MM.1S (cell line): ENCODE measurements around the gene SETBP1.

Source experiments
- DNase-seq: peaks from one replicate; pipeline ENCODE4 v3.0.0-alpha.2; 2015
- H2AFZ ChIP-seq: fragments of 300-600 bp; sonication (generic); 2 replicates; pipeline ENCODE4 v1.6.0; 2016; ENCODE audit warnings: antibody characterized with exemption, low read length
- H3F3A ChIP-seq: fragments of 300-600 bp; sonication (generic); 2 replicates; pipeline ENCODE4 v1.6.1; 2016; ENCODE audit warnings: mild to moderate bottlenecking, antibody characterized with exemption, low read length, moderate library complexity, mixed read lengths; ENCODE audit not compliant: insufficient read depth
- H3K27ac ChIP-seq: fragments of 300-600 bp; sonication (generic); 2 replicates; pipeline ENCODE4 v1.5.1; 2016; ENCODE audit warnings: mild to moderate bottlenecking, low read length
- H3K27me3 ChIP-seq: fragments of 300-600 bp; sonication (generic); replicated peaks from 2 replicates; pipeline ENCODE4 v1.6.0; 2016; ENCODE audit warnings: low read length; ENCODE audit not compliant: insufficient read depth
- H3K36me3 ChIP-seq: fragments of 300-600 bp; sonication (generic); replicated peaks from 2 replicates; pipeline ENCODE4 v1.6.1; 2016; ENCODE audit warnings: mild to moderate bottlenecking, low read length, mixed read lengths; ENCODE audit not compliant: insufficient read depth
- H3K4me1 ChIP-seq: fragments of 300-600 bp; sonication (generic); 2 replicates; pipeline ENCODE4 v1.6.1; 2016; ENCODE audit warnings: low read length, mixed read lengths
- H3K4me2 ChIP-seq: fragments of 300-600 bp; sonication (generic); 2 replicates; pipeline ENCODE4 v1.6.0; 2016; ENCODE audit warnings: low read depth, low read length
- H3K4me3 ChIP-seq: fragments of 300-600 bp; sonication (generic); 2 replicates; pipeline ENCODE4 v1.5.1; 2016; ENCODE audit warnings: low read length, mixed read lengths
- H3K79me2 ChIP-seq: fragments of 300-600 bp; sonication (generic); 2 replicates; pipeline ENCODE4 v1.6.1; 2016; ENCODE audit warnings: mixed run types, low read length, mixed read lengths
- H3K9ac ChIP-seq: fragments of 300-600 bp; sonication (generic); 2 replicates; pipeline ENCODE4 v1.6.1; 2016; ENCODE audit warnings: low read length, mixed read lengths
- H3K9me2 ChIP-seq: fragments of 300-600 bp; sonication (generic); replicated peaks from 2 replicates; pipeline ENCODE4 v1.6.1; 2016; ENCODE audit warnings: mild to moderate bottlenecking, low read length, mixed read lengths; ENCODE audit not compliant: insufficient read depth
- H3K9me3 ChIP-seq: fragments of 300-600 bp; sonication (generic); replicated peaks from 2 replicates; pipeline ENCODE4 v1.6.1; 2016; ENCODE audit warnings: mild to moderate bottlenecking, low read length, mixed read lengths; ENCODE audit not compliant: insufficient read depth
- H4K20me1 ChIP-seq: fragments of 300-600 bp; sonication (generic); 2 replicates; pipeline ENCODE4 v1.6.1; 2016; ENCODE audit warnings: mild to moderate bottlenecking, low read length, moderate library complexity, mixed read lengths; ENCODE audit not compliant: insufficient read depth
- EZH2 ChIP-seq: fragments of 300-600 bp; sonication (generic); optimal IDR thresholded peaks from 2 replicates; pipeline ENCODE3; 2017; ENCODE audit warnings: low read depth, mild to moderate bottlenecking, antibody characterized with exemption, low read length, mixed read lengths
- EZH2phosphoT487 ChIP-seq: fragments of 300-600 bp; sonication (generic); IDR thresholded peaks from 2 replicates; pipeline ENCODE4 v1.6.1; 2018; ENCODE audit warnings: antibody characterized with exemption, low read length
- TF ChIP-seq, protein P1 (sequence below): fragments of 300-600 bp; sonication (generic); IDR thresholded peaks from 2 replicates; pipeline ENCODE4 v1.5.1; 2016; ENCODE audit warnings: antibody characterized with exemption, low read length, mixed read lengths

Gene SETBP1

DNA sequence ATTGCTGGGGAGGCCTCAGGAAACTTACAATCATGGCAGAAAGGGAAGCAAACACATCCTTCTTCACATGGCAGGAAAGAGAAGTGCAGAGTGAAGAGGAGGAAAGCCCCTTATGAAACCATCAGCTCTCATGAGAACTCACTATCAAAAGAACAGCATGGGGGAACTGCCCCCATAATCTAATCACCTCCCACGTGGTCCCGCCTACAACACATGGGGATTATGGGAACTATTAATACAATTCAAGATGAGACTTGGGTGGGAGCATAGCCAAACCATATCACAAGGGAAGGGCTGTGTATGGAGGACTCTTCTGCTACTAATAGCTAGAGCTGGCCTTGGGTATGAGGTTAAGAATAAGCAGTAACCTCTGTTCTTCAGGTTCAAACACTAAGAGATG is 8.8 kb upstream of the SETBP1 start:
- no peak overlapping the region for H3K27ac ChIP-seq
- H3K4me2 ChIP-seq: no peak overlapping the region
- no peaks in the 10 kb centered on the region for H3K27me3 ChIP-seq
- H3K36me3 ChIP-seq: no peaks in the 10 kb centered on the region
- no peak for DNase-seq
- H3K9ac ChIP-seq: no peak overlapping the region
- TF ChIP-seq EZH2 (no peak), EZH2phosphoT487 (no peak)
- TF ChIP-seq, protein P1, sequence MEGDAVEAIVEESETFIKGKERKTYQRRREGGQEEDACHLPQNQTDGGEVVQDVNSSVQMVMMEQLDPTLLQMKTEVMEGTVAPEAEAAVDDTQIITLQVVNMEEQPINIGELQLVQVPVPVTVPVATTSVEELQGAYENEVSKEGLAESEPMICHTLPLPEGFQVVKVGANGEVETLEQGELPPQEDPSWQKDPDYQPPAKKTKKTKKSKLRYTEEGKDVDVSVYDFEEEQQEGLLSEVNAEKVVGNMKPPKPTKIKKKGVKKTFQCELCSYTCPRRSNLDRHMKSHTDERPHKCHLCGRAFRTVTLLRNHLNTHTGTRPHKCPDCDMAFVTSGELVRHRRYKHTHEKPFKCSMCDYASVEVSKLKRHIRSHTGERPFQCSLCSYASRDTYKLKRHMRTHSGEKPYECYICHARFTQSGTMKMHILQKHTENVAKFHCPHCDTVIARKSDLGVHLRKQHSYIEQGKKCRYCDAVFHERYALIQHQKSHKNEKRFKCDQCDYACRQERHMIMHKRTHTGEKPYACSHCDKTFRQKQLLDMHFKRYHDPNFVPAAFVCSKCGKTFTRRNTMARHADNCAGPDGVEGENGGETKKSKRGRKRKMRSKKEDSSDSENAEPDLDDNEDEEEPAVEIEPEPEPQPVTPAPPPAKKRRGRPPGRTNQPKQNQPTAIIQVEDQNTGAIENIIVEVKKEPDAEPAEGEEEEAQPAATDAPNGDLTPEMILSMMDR: no peak
- H4K20me1 ChIP-seq: no peaks in the 10 kb centered on the region
- no peaks in the 10 kb centered on the region for H3K4me1 ChIP-seq
- no peaks in the 10 kb centered on the region for H3K79me2 ChIP-seq
- no peak overlapping the region for H3K4me3 ChIP-seq
- H3F3A ChIP-seq: no peaks in the 10 kb centered on the region
- H3K9me3 ChIP-seq: no peaks in the 10 kb centered on the region
- no peak overlapping the region for H2AFZ ChIP-seq
- H3K9me2 ChIP-seq: no peaks in the 10 kb centered on the region

DNA sequence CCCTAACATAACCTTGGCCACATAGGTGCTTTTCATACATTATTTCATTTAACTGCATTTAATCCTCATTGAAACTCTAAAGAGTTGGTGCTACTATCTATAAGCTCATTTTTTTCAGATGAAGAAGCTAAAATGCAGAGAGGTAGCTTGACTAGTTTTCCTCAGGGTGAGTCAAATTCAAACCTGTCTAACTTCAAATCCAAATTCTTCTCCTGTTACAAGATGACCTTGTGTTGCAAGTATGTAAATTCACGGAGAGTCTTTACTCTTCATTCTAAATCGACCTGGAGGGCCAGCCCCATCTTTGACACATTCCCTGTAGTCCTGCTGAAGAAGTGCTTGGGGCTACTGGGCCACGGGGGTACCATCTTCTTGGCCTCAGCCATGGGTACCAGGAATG is 8.2 kb upstream of the SETBP1 start:
- Histone ChIP-seq H3K79me2 (no peaks in the 10 kb centered on the region), H3K9ac (no peak overlapping the region), H3K27me3 (no peaks in the 10 kb centered on the region), H3K4me1 (no peaks in the 10 kb centered on the region), H3F3A (no peaks in the 10 kb centered on the region), H3K9me2 (no peaks in the 10 kb centered on the region), H3K27ac (no peak overlapping the region), H4K20me1 (no peaks in the 10 kb centered on the region), H3K4me2 (no peak overlapping the region), H2AFZ (no peak overlapping the region), H3K9me3 (no peaks in the 10 kb centered on the region), H3K4me3 (no peak overlapping the region), H3K36me3 (no peaks in the 10 kb centered on the region)
- TF ChIP-seq EZH2 (no peak), EZH2phosphoT487 (no peak)
- TF ChIP-seq, protein P1: no peak
- no peak for DNase-seq

DNA sequence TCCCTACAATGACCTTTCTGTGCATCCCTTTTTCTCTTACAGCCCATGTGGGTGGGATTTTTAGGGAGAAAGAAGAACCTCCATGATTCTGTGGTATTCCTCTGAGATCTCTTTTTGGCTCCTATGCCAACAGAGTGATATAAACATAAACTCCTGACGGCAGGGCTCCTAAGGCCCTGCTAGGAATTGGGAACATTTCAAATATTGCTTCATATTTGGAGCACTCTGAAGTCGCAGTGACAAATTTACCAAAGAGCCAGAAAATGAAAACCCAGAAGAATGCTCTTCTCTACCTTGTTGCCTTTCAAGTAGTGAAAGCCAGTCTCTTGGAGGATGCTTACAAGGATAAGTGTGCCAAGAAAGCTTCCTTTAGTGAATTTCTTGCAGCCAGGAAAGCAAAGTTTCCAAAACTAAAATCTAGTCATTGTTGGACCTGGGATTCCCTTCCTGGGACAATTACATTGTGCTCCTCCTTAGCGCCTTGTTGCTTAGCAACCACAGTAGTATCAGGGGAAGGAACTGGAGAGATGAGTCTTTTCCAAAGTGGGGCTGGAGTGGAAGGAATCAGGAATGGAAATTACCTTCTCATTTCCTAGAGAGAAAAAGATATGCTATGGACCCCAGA is 7.3 kb upstream of the SETBP1 start:
- H3K4me2 ChIP-seq: no peak overlapping the region
- no peaks in the 10 kb centered on the region for H4K20me1 ChIP-seq
- H3K4me3 ChIP-seq: no peak overlapping the region
- no peaks in the 10 kb centered on the region for H3K9me2 ChIP-seq
- no peaks in the 10 kb centered on the region for H3K27me3 ChIP-seq
- no peaks in the 10 kb centered on the region for H3K36me3 ChIP-seq
- H3K4me1 ChIP-seq: peaks cover 2% of the 10 kb centered on the region; the same call in 1 of the 2 replicates
- H3K9ac ChIP-seq: no peak overlapping the region
- no peak overlapping the region for H3K27ac ChIP-seq
- H3K79me2 ChIP-seq: no peaks in the 10 kb centered on the region
- DNase-seq: no peak
- no peaks in the 10 kb centered on the region for H3K9me3 ChIP-seq
- no peaks in the 10 kb centered on the region for H3F3A ChIP-seq
- H2AFZ ChIP-seq: no peak overlapping the region
- TF ChIP-seq EZH2: no peak
- TF ChIP-seq EZH2phosphoT487: no peak
- TF ChIP-seq, protein P1: no peak
